Measurements from ENCODE around the gene KLK13. TPM values are rescaled to one million over a fixed set of nuclear protein-coding genes. Genes with fewer than 3 reads are reported as not detected.

The KLK13 gene
- total RNA-seq, 2 donors from 2014 or later = 0.42 to 3.4 TPM

- peaks cover 7% of the 10 kb centered on the region for H3K9me3 ChIP-seq (ENCODE audit: control insufficient read depth, low read length)
- Mint-ChIP-seq H3K9me3 (peaks cover 11% of the 10 kb centered on the region), H3K4me3 (no peak overlapping the region), H3K4me1 (no peaks in the 10 kb centered on the region), H3K27ac (no peak overlapping the region), H3K27me3 (ENCODE audit: insufficient read depth) (peaks cover 1% of the 10 kb centered on the region), H3K36me3 (ENCODE audit: low read depth) (no peaks in the 10 kb centered on the region)
- no peak for DNase-seq
- no peak overlapping the region for H3K27ac ChIP-seq (ENCODE audit: low read depth, low read length)
- no peaks in the 10 kb centered on the region for H3K27me3 ChIP-seq (ENCODE audit: control insufficient read depth, insufficient read depth, low read length, poor library complexity, severe bottlenecking)
- 94 to 95% methylated on average over 2 to 5 of the region's 5 CpGs for WGBS, 2 experiments (ENCODE audit: insufficient coverage in 1 of 2, insufficient read length in 1 of 2)
- TF ChIP-seq, protein P1, sequence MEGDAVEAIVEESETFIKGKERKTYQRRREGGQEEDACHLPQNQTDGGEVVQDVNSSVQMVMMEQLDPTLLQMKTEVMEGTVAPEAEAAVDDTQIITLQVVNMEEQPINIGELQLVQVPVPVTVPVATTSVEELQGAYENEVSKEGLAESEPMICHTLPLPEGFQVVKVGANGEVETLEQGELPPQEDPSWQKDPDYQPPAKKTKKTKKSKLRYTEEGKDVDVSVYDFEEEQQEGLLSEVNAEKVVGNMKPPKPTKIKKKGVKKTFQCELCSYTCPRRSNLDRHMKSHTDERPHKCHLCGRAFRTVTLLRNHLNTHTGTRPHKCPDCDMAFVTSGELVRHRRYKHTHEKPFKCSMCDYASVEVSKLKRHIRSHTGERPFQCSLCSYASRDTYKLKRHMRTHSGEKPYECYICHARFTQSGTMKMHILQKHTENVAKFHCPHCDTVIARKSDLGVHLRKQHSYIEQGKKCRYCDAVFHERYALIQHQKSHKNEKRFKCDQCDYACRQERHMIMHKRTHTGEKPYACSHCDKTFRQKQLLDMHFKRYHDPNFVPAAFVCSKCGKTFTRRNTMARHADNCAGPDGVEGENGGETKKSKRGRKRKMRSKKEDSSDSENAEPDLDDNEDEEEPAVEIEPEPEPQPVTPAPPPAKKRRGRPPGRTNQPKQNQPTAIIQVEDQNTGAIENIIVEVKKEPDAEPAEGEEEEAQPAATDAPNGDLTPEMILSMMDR (conservative IDR thresholded peaks at IDR 0.05) = no peak
- H3K4me3 ChIP-seq (ENCODE audit: low read length) = no peak overlapping the region
- H3K9ac ChIP-seq (ENCODE audit: extremely low read depth, low read length, poor library complexity, severe bottlenecking) = no peak overlapping the region
- no peaks in the 10 kb centered on the region for H3K36me3 ChIP-seq (ENCODE audit: control insufficient read depth, insufficient read depth, low read length)
- no peaks in the 10 kb centered on the region for H3K4me1 ChIP-seq (ENCODE audit: control insufficient read depth, insufficient read depth, low read length)
Measured at GRCh38 chr19:51075998-51076397, 11.1 kb upstream of the KLK13 start.

DNA sequence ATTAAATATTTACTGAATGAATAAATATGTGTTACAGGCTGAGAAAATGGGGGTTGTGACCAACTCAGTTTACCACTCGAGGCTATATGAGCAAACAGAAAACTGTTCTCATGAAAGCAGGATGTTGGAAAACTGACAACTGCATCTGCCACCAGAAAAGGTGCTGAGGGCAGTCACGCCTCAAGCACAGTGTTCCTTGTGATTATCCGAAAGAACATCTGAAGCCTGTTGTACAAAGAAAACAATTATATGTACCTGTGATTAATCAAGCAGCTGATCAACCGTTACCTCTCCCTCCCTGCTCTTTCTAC, 6.2 kb upstream of the KLK13 start:
- TF ChIP-seq, protein P1 (conservative IDR thresholded peaks at IDR 0.05) = no peak
- no peaks in the 10 kb centered on the region for H3K36me3 ChIP-seq (ENCODE audit: control insufficient read depth, insufficient read depth, low read length)
- no peak overlapping the region for H3K27ac Mint-ChIP-seq
- DNase-seq = no peak
- H3K27me3 ChIP-seq (ENCODE audit: control insufficient read depth, insufficient read depth, low read length, poor library complexity, severe bottlenecking) = peaks cover 5% of the 10 kb centered on the region
- peaks cover 11% of the 10 kb centered on the region for H3K9me3 Mint-ChIP-seq
- H3K9me3 ChIP-seq (ENCODE audit: control insufficient read depth, low read length) = peaks cover 7% of the 10 kb centered on the region
- no peak overlapping the region for H3K4me3 ChIP-seq (ENCODE audit: low read length)
- H3K36me3 Mint-ChIP-seq (ENCODE audit: low read depth) = no peaks in the 10 kb centered on the region
- H3K9ac ChIP-seq (ENCODE audit: extremely low read depth, low read length, poor library complexity, severe bottlenecking) = no peak overlapping the region
- H3K27me3 Mint-ChIP-seq (ENCODE audit: insufficient read depth) = peaks cover 10% of the 10 kb centered on the region
- 87 to 90% methylated on average over 2 to 4 of the region's 4 CpGs for WGBS, 2 experiments (ENCODE audit: insufficient coverage in 1 of 2, insufficient read length in 1 of 2)
- H3K4me3 Mint-ChIP-seq = no peak overlapping the region
- no peaks in the 10 kb centered on the region for H3K4me1 ChIP-seq (ENCODE audit: control insufficient read depth, insufficient read depth, low read length)
- H3K27ac ChIP-seq (ENCODE audit: low read depth, low read length) = no peak overlapping the region
- H3K4me1 Mint-ChIP-seq = peaks cover 2% of the 10 kb centered on the region

- TF ChIP-seq, protein P1 (conservative IDR thresholded peaks at IDR 0.05) = no peak
- peaks cover 7% of the 10 kb centered on the region for H3K9me3 ChIP-seq (ENCODE audit: control insufficient read depth, low read length)
- no peak for DNase-seq
- no peak overlapping the region for H3K9ac ChIP-seq (ENCODE audit: extremely low read depth, low read length, poor library complexity, severe bottlenecking)
- H3K4me3 ChIP-seq (ENCODE audit: low read length) = no peak overlapping the region
- H3K27me3 Mint-ChIP-seq (ENCODE audit: insufficient read depth) = peaks cover 13% of the 10 kb centered on the region
- peaks cover 5% of the 10 kb centered on the region for H3K4me1 Mint-ChIP-seq
- H3K9me3 Mint-ChIP-seq = peaks cover 11% of the 10 kb centered on the region
- no peaks in the 10 kb centered on the region for H3K36me3 ChIP-seq (ENCODE audit: control insufficient read depth, insufficient read depth, low read length)
- no peaks in the 10 kb centered on the region for H3K4me1 ChIP-seq (ENCODE audit: control insufficient read depth, insufficient read depth, low read length)
- H3K36me3 Mint-ChIP-seq (ENCODE audit: low read depth) = no peaks in the 10 kb centered on the region
- H3K27ac Mint-ChIP-seq = no peak overlapping the region
- H3K27ac ChIP-seq (ENCODE audit: low read depth, low read length) = no peak overlapping the region
- no peak overlapping the region for H3K4me3 Mint-ChIP-seq
- WGBS, 2 experiments (ENCODE audit: insufficient coverage in 1 of 2, insufficient read length in 1 of 2) = 89 to 91% methylated on average over 4 to 5 of the region's 5 CpGs
- H3K27me3 ChIP-seq (ENCODE audit: control insufficient read depth, insufficient read depth, low read length, poor library complexity, severe bottlenecking) = peaks cover 10% of the 10 kb centered on the region
Measured at GRCh38 chr19:51070334-51071094, 5.6 kb upstream of the KLK13 start.
